Kidney (tissue), 14 donors: ENCODE results near the gene DNAJB13. TPM values are rescaled to one million over a fixed set of nuclear protein-coding genes. Genes with fewer than 3 reads are reported as not detected.
A peak's percentile ranks its signal among the peaks of the same experiment; 100 is the strongest.

Source experiments
- DNase-seq, 5 donors: peaks; one replicate each; pipeline ENCODE4 v3.0.0-alpha.2; 2013 to 2020
- FAIRE-seq: peaks from 2 replicates; lab custom pipeline; 2012; peaks lifted over from hg19 to GRCh38; lab: Jason Lieb, UNC
- H3K27ac ChIP-seq, 2 donors: one replicate each; pipeline ENCODE4 v1.7.0; 2013; ENCODE audit warnings: low read depth in 2 of 2, low read length in 2 of 2, inconsistent platforms in 1 of 2
- H3K27me3 ChIP-seq: one replicate; pipeline ENCODE4 v1.7.1; 2013; ENCODE audit warnings: low read length, inconsistent platforms; ENCODE audit not compliant: control insufficient read depth, insufficient read depth
- H3K36me3 ChIP-seq, 3 donors: one replicate each; pipeline versions ENCODE4 v1.7.0 to v1.7.1; 2013; ENCODE audit warnings: low read length in 3 of 3, control low read depth in 1 of 3, inconsistent platforms in 1 of 3; ENCODE audit not compliant: insufficient read depth in 3 of 3, control insufficient read depth in 2 of 3
- H3K4me1 ChIP-seq, 3 donors: one replicate each; pipeline versions ENCODE4 v1.7.0 to v1.7.1; 2013; ENCODE audit warnings: low read length in 3 of 3, inconsistent platforms in 1 of 3, low read depth in 1 of 3; ENCODE audit not compliant: control insufficient read depth in 2 of 3, insufficient read depth in 2 of 3
- H3K4me3 ChIP-seq, 3 donors: one replicate each; pipeline versions ENCODE4 v1.7.0 to v1.8.1; 2013; ENCODE audit warnings: low read length in 3 of 3, control low read depth in 1 of 3, inconsistent platforms in 1 of 3
- H3K9ac ChIP-seq, 3 donors: one replicate each; pipeline versions ENCODE4 v1.7.0 to v1.7.1; 2013; ENCODE audit warnings: low read length in 3 of 3, control low read depth in 1 of 3, inconsistent platforms in 1 of 3
- H3K9me3 ChIP-seq, 3 donors: one replicate each; pipeline versions ENCODE4 v1.7.0 to v1.7.1; 2013; ENCODE audit warnings: low read length in 3 of 3, control low read depth in 1 of 3, inconsistent platforms in 1 of 3; ENCODE audit not compliant: control insufficient read depth in 2 of 3, insufficient read depth in 1 of 3
- intact Hi-C: fragments of 100-400 bp; cut with DNase I; formaldehyde crosslinking; loops from one replicate; pipeline ENCODE4 v1.11.1; 2022
- polyA plus RNA-seq: library from polyadenylated mRNA; stranded (reverse); fragments of 350-450 nt; fragmentation: Illumina TruSeq; extraction: RNeasy Lipid Tissue Mini Kit (QIAGEN cat#74804); gene quantifications from one replicate; pipeline ENCODE4 v1.2.3, GENCODE V29; 2014; ENCODE audit warnings: low read depth, low replicate concordance; ENCODE audit not compliant: insufficient read depth
- total RNA-seq: library from RNA; stranded (reverse); fragmentation: NEBNext Ultra II Directional; extraction: Animal tissue kit (Norgen Biotek cat#: 25700); gene quantifications from one replicate; pipeline ENCODE4 v1.2.1, GENCODE V29; 2021
- TF ChIP-seq, protein P1 (sequence below): IDR thresholded peaks from 3 replicates; pipeline ENCODE4 v1.5.1; 2012; ENCODE audit warnings: mild to moderate bottlenecking, moderate library complexity, borderline replicate concordance; ENCODE audit not compliant: insufficient read depth; ENCODE audit errors: extremely low read depth
- donor health status: control.
- donor health status: control.
- donor health status: control.
- donor health status: control.
- donor health status: control.
- donor health status: DM: yes; HTN: yes; CAD: no.
- donor health status: Normal renal cell carcinoma (clear cell type).

DNAJB13 gene
- total and polyA plus RNA-seq, 2 donors from 2014 or later, result 1.5 to 4.3 TPM

DNA sequence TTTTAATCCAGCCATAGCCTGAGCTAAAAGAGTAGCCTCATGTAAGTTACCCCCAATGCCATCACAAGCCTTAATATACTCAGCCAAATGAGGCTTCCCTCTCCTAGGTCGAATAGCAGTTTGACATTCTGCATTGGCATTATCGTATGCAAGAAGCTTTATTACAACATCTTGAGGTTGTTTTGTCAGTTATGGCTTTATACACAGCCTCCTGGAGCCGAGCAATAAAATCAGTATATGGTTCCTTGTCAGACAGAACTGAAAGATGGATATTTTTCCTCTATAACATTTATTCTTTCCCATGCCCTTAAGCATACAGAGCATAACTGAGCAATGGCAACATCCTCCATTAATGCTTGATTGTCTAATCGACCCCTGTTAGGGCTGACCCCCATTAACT lies 5.4 kb upstream of the DNAJB13 start:
- no peak overlapping the region for H3K9ac ChIP-seq
- intact Hi-C loops, result no loop called here
- peaks cover 0 to 6% (median 0%) of the 10 kb centered on the region in 3 donors for H3K9me3 ChIP-seq
- no peak overlapping the region for H3K4me3 ChIP-seq
- DNase-seq, result no peak
- no peaks in the 10 kb centered on the region for H3K27me3 ChIP-seq
- H3K27ac ChIP-seq, result no peak overlapping the region
- TF ChIP-seq, protein P1, sequence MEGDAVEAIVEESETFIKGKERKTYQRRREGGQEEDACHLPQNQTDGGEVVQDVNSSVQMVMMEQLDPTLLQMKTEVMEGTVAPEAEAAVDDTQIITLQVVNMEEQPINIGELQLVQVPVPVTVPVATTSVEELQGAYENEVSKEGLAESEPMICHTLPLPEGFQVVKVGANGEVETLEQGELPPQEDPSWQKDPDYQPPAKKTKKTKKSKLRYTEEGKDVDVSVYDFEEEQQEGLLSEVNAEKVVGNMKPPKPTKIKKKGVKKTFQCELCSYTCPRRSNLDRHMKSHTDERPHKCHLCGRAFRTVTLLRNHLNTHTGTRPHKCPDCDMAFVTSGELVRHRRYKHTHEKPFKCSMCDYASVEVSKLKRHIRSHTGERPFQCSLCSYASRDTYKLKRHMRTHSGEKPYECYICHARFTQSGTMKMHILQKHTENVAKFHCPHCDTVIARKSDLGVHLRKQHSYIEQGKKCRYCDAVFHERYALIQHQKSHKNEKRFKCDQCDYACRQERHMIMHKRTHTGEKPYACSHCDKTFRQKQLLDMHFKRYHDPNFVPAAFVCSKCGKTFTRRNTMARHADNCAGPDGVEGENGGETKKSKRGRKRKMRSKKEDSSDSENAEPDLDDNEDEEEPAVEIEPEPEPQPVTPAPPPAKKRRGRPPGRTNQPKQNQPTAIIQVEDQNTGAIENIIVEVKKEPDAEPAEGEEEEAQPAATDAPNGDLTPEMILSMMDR, result no peak
- H3K4me1 ChIP-seq, result no peaks in the 10 kb centered on the region
- FAIRE-seq, result no peak
- H3K36me3 ChIP-seq, result no peaks in the 10 kb centered on the region

- TF ChIP-seq, protein P1, result no peak
- Histone ChIP-seq H3K4me1 (no peaks in the 10 kb centered on the region), H3K9ac (no peak overlapping the region), H3K4me3 (no peak overlapping the region), H3K27ac (no peak overlapping the region), H3K36me3 (no peaks in the 10 kb centered on the region), H3K27me3 (no peaks in the 10 kb centered on the region), H3K9me3 (peaks cover 0 to 6% (median 0%) of the 10 kb centered on the region in 3 donors)
- DNase-seq, result no peak
- intact Hi-C loops, result no loop called here
- no peak for FAIRE-seq
These were observed 3.9 kb upstream of the DNAJB13 start for GRCh38 chr11:73946798-73947458.

DNA sequence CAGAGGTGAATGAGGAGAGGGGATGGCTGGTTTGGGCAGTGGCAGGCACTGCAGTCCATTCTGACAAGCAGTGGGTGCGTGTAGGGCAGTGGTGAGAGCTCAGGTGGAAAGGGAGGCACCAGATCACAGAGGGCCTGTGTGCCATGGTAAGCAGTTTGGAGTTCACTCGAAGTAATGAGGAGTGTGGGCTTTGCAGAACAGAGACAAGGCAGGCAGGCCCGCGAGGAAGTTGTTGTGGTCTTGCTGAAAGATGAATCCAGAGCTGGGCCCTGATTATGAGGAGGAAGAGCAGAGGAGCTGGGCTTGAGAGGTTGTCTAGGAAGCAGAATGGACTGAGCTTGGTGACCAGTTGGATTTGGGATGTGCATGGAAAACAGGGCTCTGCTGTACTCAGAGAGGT lies 1.6 kb upstream of the DNAJB13 start:
- H3K36me3 ChIP-seq, result no peaks in the 10 kb centered on the region
- H3K27ac ChIP-seq, result no peak overlapping the region
- FAIRE-seq (no peak), DNase-seq (peak in 1 of 5 donors; percentile 30)
- no peak overlapping the region for H3K9ac ChIP-seq
- H3K4me1 ChIP-seq, result no peaks in the 10 kb centered on the region
- peaks cover 0 to 6% (median 0%) of the 10 kb centered on the region in 3 donors for H3K9me3 ChIP-seq
- TF ChIP-seq, protein P1, result no peak
- intact Hi-C loops, result no loop called here
- H3K4me3 ChIP-seq, result no peak overlapping the region
- no peaks in the 10 kb centered on the region for H3K27me3 ChIP-seq
